Activated CD4-positive, CD25-positive, alpha-beta regulatory T cell treated with anti-CD3 and anti-CD28 coated beads, Interleukin-2, amount 50 U/mL, for 24 hours (primary cell): ENCODE results near the gene EDC4.
A peak's percentile ranks its signal among the peaks of the same experiment; 100 is the strongest.
"Not testable (repeated sequence)": the region's sequence is repeated elsewhere in the genome, so short reads cannot be mapped to it uniquely, and the experiment has no call there.

Experiments
- ATAC-seq, 2 donors: fragments of 150-1000 bp; cut with Tn5 transposase; one replicate each; pipeline ENCODE4 v1.10.0; 2021; ENCODE audit warnings: mild to moderate bottlenecking in 1 of 2, moderate library complexity in 1 of 2

The EDC4 gene

DNA sequence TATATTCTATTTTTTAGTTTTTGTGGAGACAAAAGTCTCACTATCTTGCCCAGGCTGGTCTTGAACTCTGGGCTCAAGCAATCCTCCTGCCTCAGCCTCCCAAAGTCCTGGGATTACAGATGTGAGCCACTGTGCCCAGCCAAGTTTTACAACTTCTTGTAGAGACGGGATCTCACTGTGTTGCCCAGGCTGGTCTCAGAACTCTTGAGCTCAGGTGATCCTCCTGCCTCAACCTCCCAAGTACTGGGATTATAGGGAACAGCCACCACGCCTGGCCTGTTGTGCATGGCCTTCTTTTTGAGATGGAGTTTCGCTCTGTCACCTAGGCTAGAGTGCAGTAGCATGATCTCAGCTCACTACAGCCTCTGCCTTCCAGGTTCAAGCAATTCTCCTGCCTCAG, 19.2 kb upstream of the EDC4 start:
- no peak for ATAC-seq

GRCh38 chr16:67855789-67856188, 17.1 kb upstream of the EDC4 start:
- ATAC-seq = no peak

- no peak for ATAC-seq
Observed at GRCh38 chr16:67856927-67857546, 15.8 kb upstream of the EDC4 start.

DNA sequence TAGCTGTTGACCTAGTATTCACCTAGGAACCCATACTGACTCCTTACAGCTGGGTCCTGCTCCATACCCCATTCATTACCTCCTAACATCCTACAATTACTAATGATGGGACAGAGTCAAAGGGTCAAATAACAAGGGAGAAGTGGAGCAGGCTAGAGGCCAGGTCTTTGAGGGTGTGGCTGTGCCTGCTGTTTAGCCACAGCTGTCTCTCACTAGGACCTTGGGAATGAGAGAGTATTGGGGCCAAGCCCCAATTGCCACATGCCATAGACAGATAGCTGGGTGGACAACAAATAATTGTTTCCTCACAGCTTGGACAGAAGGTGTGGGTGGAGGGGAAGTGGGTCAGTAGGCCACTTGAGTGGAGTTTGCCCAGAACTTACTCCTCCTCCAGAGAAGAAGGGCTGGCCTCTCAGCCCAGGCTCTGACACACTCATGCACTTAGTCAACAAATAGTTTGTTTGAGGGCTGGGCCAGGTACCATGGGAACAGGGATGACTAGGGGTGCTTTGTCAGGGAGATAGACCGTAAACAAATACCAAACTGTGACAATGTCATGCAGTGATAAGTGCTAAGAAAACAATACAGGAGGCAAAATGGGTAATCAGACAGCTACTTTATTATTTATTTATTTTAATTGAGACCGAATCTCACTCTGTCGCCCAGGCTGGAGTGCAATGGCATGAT, 15.2 kb upstream of the EDC4 start:
- ATAC-seq = peak; percentile 90 to 97

DNA sequence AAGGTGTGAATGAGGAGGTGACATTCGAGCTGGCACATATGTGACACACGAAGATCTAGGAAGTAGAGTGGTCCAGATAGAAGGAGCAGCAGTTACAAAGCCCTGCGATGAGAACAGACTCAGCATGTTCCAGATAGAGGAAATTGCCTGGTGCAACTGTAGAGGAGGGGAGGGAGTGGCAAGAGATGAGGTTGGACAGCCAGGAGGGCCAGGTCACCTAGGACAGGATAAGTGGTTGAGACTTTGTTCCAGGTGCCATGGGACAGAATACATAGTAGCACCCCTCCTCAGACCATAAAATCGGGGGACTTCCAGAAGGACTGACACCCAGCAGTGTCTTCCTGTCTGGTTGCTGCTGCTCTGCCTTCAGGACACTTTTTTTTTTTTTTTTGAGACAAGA, 14.4 kb upstream of the EDC4 start:
- no peak for ATAC-seq

DNA sequence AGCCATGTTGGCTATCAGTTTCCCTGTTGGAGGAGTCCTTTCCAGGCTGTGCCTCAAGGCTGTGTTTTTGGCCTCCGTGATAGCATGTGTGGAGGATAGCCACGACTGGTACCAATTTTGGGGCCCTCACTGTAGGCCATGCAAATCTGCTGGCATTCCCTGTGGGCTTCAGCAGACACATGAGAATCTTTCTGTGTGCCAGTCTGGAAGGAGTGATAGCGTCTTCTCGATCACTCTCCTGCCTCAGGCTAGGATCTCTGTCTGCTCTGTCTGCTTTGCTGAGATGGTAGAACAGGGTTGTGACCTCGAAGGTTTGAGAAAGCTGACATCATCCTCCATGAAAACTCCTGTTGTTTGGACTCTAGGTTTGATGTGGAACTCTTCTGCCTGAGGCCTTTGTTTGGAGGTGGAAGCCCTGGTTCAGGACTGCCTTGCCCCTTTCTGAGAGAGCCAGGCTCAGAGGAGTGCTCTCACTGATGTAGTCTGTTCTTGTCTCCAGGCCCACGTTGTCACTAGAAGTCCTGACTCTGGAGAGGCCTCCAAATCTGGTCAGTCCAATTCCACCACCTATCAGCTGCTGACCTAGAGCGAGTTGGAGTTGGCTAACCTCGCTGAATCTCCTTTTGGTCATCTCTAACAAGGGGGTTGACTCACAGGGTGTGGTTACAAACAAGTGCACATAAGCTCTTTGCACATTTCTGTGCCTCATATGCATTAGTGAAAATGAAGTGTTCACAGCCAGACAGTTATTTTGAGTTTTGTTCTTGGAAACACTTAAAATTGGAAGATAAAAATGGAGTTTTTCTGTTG, 12.1 kb upstream of the EDC4 start:
- no peak for ATAC-seq

DNA sequence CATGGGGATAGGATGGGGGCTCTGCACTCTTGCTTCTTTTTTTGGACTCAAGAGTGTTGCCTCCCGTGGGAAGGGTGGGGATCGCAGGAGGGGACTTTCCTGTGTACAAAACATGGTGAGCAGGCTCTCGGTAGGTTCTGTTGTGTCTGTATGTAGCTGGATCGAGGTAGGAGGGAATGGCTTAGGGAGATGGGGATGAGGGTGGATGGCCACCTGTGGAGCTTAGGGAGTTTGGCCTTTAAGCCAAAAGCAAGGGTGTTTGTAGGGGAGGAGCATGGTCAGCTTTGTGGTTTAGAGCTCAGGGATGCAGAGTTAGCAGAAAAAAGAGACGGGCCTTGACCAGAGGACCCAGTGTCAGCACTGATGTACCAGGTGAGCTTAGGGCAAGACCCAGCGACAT, 11.0 kb upstream of the EDC4 start:
- ATAC-seq = no peak

DNA sequence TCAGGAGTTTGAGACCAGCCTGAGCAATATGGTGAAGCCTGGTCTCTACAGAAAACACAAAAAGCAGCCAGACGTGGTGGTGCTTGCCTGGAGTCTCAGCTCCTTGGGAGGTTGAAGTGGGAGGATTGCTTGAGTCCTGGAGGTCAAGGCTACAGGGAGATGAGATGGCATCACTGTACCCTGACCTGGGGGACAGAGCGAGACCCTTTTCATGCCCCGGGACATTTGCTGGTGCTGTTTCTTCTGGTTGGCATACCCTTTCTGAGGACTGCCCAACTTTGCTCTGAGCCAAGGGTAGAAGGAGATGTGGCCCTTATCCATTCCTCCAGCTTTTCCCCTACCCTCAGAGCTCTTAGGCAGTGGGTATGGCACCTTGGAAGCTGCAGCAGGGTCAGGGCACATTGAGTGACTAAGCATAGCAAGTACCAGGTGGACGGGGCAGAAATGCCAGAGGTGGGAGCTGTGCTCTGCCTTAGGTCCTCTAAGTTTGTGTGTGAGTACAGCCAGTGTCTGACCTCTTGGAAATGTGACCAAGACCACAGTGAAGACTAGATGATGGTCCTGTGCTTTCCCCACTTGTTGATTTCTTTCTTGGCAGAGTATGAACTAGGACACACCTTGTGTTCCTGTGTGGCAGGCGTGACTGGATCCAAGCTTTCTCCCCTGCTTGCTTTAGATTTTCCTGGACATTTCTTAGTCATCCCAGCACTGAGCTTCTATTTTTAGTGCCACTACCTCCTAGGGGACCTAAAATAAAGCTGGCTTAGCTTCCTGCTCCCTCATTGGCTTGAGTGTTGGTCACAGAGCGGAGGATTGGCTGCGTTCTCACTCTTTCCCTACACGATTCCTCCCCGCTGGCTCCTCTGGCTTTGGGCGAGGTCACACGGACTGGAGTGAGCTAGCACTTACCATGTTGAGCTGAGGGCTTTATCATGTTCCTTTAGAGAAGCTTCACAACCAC, 9.9 kb upstream of the EDC4 start:
- ATAC-seq = no peak

DNA sequence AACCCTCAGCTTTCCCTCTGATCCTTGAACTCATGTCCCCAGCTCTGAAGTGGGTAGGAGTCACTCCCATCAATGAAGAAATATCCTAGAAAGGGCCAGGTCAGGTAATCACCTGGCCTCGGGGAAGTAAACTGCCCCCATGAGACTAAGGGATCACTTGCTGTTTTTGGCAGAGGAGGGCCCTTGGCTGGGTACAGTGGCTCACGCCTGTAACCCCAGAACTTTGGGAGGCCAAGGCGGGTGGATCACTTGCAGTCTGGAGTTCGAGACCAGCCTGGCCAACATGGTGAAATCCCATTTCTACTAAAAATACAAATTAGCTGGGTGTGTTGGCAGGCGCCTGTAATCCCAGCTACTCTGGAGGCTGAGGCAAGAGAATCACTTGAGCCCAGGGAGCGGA, 8.8 kb upstream of the EDC4 start:
- not testable (repeated sequence) for ATAC-seq

DNA sequence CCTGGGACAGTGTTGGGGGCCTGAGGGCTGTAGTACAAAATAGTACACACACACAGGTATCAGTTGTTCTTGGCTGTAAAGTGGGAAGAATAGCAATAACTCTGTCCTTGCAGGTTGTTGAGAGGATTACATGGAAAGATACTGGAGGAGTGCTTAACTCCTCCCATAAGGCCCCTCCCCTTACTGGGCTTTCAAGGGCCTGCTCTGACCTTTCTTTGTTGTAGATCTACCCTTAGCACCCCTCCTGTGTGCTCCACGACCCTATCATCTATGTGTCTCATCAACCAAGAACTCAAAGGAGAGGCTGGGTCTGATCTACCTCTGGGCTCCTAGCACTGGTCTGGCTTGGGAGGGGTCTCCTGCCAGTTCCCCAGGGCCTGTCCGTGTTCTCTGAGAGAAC, 8.3 kb upstream of the EDC4 start:
- ATAC-seq = no peak

DNA sequence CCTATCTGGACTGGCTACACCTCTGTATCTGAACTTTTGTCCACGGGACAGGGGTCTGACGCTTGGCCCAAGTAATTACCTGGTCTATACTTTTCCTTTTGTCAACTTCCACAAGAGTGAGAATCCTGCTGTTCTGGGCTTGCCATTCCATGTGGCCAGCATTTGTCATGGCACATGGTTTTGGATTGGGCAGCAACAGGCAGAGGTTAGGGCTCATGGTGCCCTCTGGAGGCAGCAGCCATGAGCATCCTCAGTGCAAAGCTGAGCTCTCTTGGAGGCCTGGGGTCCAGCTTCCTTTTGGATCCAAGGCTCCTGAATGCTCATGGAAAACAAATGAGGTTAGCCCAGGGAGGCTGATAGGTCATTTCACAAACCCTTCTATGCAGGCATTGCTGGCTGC, 7.5 kb upstream of the EDC4 start:
- peak in 1 of 2 donors; percentile 58 for ATAC-seq

- no peak for ATAC-seq
Observed at GRCh38 chr16:67868290-67868689, 4.6 kb upstream of the EDC4 start.

GRCh38 chr16:67869653-67870052, 3.2 kb upstream of the EDC4 start:
- ATAC-seq = no peak

GRCh38 chr16:67871256-67871655, 1.6 kb upstream of the EDC4 start:
- no peak for ATAC-seq

GRCh38 chr16:67872131-67872630, 671 bp upstream of the EDC4 start:
- ATAC-seq = no peak

- ATAC-seq = peak in 1 of 2 donors; percentile 11
Observed at GRCh38 chr16:67873435-67874370, 851 bp downstream of the EDC4 start.

GRCh38 chr16:67874372-67874771, 1.5 kb downstream of the EDC4 start:
- no peak for ATAC-seq

- ATAC-seq = no peak
Observed at GRCh38 chr16:67877064-67877463, 4.2 kb downstream of the EDC4 start.

DNA sequence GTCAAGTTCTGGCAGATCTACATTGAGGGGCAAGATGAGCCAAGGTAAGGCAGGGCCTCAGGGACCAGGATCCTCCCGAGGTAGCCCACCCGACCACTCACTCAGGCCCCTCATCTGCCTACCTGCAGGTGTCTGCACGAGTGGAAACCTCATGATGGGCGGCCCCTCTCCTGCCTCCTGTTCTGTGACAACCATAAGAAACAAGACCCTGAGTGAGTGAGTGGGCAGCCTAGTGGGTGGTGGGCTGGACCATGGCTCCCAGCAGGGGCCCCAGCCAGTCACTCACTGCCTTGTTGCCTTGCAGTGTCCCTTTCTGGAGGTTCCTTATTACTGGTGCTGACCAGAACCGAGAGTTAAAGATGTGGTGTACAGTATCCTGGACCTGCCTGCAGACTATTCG, 5.4 kb downstream of the EDC4 start:
- ATAC-seq = no peak

GRCh38 chr16:67878846-67879245, 6.0 kb downstream of the EDC4 start:
- ATAC-seq = no peak

- ATAC-seq = no peak
Observed at GRCh38 chr16:67879462-67879861, 6.6 kb downstream of the EDC4 start.
